Occipital lobe (tissue), 2 donors: ENCODE results near the gene ZNF793. TPM values are rescaled to one million over a fixed set of nuclear protein-coding genes. Genes with fewer than 3 reads are reported as not detected.

Experiments
- DNase-seq: peaks from one replicate; lab custom pipeline; 2025; lab: John Stamatoyannopoulos, UW
- total RNA-seq: library from RNA; depleted of rRNA; stranded (reverse); fragments of >200 nt; gene quantifications from one replicate; pipeline ENCODE4 v1.2.3, GENCODE V29; 2014

Gene ZNF793
- total RNA-seq, result 51.3 TPM

GRCh38 chr19:37506387-37507166 is at the start of gene ZNF793:
ZNF793 (plus strand) TSS chr19:37506939; CDS start chr19:37523440, 16,501 bp downstream.
- DNase-seq, result peak; percentile 79

DNA sequence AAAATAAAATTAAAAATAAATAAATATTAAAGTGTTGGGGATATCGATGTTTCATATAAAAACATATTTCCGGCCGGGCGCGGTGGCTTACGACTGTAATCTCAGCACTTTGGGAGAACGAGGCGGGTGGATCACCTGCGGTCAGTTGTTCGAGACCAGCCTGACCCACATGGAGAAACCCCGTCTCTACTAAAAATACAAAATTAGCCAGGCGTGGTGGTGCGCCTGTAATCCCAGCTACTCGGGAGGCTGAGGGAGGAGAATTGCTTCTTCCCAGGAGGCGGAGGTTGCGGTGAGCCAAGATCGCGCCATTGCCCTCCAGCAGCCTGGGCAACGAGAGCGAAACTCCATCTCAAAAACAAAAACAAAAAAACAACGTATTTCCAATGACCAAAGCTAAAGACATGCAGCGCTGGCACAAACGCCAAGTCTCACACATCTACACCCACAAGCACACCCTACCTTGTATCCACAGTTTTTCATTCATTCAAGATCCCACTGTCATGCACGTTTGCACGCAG is 40.4 kb upstream of the ZNF793 start:
- no peak for DNase-seq

- DNase-seq, result peak; percentile 83
Measured at GRCh38 chr19:37466798-37467607, 39.7 kb upstream of the ZNF793 start, which contains the start of gene ZNF569. ZNF569 (minus strand) TSS chr19:37467444; CDS start chr19:37444921, 22,523 bp downstream.

DNA sequence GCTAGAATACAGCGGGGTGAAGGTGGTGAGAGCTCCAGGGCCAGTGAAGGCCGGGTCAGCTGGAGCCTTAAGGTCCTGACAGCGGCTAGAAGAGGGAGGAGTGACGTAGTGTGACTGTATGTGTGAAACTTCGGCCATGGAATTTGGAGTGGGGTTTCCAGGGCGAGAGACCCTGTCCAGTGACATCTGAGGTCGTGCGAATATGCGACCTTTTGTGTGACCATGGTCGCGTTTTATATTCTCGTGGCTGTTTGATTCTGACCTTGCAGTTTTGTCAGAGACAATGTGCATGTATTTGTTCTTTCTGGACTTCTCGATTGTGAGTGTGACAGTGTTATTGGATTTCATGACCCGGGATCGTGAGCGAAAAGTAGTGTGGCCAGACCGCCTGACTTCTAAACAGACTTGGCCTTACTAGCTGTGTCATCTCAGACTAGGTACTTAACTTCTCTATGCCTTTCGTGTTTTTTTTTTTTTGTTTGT is 39.1 kb upstream of the ZNF793 start:
- peak; percentile 1 for DNase-seq

- DNase-seq, result peak; percentile 82
Measured at GRCh38 chr19:37468961-37469777, 37.6 kb upstream of the ZNF793 start, which contains the start of gene ZNF570. ZNF570 (plus strand) TSS chr19:37469356; CDS start chr19:37470355, 999 bp downstream.

GRCh38 chr19:37470216-37470615 is 36.5 kb upstream of the ZNF793 start:
- DNase-seq, result no peak

DNA sequence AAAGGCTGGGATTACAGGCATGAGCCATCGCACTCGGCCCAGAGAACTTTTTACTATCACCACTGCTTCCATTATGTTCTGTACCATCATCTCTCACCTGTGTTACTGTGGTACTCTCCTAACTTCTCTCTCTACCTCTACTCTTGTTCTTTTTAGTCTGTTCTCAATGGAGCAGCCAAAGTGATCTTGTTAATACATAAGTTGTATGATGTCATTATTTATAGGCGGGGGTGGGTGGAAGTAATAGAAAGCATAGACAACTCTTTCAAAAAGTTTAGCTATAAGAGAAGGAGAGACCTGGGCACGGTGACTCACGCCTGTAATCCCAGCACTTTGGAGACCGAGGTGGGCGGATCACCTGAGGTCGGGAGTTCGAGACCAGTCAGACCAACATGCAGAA is 34.6 kb upstream of the ZNF793 start:
- no peak for DNase-seq

- DNase-seq, result no peak
Measured at GRCh38 chr19:37484406-37485168, 22.2 kb upstream of the ZNF793 start.

DNA sequence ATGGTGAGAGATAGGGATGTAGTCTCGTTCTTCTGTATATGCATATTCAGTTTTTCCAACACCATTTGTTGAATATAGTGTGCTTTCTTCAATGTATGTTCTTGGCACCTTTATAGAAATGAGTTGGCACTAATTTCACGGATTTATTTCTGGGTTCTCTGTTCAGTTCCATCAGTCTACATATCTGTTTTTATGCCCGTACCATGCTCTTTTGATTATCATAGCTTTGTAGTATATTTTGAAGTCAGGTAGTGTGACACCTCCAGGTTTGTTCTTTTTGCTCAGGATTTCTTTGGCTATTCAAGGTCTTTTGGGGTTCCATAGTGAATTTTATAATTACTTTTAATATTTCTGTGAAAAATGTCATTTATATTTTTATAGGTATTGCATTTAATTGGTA is 14.5 kb upstream of the ZNF793 start:
- no peak for DNase-seq

- no peak for DNase-seq
Measured at GRCh38 chr19:37505958-37506386, 767 bp upstream of the ZNF793 start.

- no peak for DNase-seq
Measured at GRCh38 chr19:37507167-37507464, 377 bp downstream of the ZNF793 start.

GRCh38 chr19:37511186-37511585 is 4.4 kb downstream of the ZNF793 start:
- no peak for DNase-seq

GRCh38 chr19:37511821-37512220 is 5.1 kb downstream of the ZNF793 start:
- no peak for DNase-seq

DNA sequence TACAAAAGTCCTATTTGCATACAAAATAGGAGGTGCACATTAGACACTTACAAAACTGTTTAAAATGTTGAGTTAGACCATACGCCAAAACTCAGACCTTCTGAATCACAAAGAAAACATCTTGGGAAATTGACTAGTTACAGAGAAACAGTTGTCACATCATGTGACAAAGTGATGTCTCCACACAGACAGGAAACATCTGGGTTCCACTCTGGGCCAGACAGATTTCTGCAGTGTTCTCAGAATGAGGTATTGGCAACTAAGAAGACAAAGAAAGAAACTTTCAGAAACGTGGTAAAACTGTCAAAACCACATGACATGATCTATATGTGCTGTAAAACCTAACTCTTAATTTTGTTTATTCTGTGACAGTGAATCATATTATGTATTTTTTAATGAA is 6.7 kb downstream of the ZNF793 start:
- no peak for DNase-seq

GRCh38 chr19:37519890-37520289 is 13.2 kb downstream of the ZNF793 start:
- no peak for DNase-seq

DNA sequence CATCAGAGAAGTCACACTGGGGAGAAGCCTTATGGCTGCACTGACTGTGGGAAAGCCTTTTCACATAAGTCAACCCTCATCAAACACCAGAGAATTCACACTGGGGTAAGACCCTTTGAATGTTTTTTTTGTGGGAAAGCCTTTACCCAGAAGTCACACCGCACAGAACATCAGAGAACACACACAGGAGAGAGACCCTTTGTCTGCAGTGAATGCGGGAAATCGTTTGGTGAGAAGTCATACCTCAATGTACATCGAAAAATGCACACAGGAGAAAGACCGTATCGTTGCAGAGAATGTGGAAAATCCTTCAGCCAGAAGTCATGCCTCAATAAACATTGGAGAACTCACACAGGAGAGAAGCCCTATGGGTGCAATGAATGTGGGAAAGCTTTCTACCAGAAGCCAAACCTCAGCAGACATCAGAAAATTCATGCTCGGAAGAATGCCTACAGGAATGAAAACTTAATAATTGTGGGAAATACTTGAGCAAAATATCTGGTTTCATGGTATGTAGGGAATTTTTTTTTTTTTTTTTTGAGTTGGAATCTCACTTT is 30.7 kb downstream of the ZNF793 start:
- DNase-seq, result no peak

- no peak for DNase-seq
Measured at GRCh38 chr19:37551129-37551993, 44.6 kb downstream of the ZNF793 start.

- DNase-seq, result no peak
Measured at GRCh38 chr19:37563518-37563917, 56.8 kb downstream of the ZNF793 start.
